Breast epithelium (tissue), 4 donors: Measurements from ENCODE around the gene KCTD15. TPM values are rescaled to one million over a fixed set of nuclear protein-coding genes. Genes with fewer than 3 reads are reported as not detected.

ENCODE experiments used
- DNase-seq, 2 donors: peaks; one replicate each; pipeline ENCODE4 v3.0.0-alpha.2; 2019; ENCODE audit warnings: low spot score in 2 of 2
- H3K27ac ChIP-seq, 2 donors: fragments of 200-600 bp; sonication (generic) in 1 of 2; one replicate each; pipeline ENCODE4 v1.5.1; 2016 to 2019; ENCODE audit warnings: mild to moderate bottlenecking in 1 of 2
- H3K27me3 ChIP-seq, 2 donors: fragments of 200-600 bp; sonication (generic) in 1 of 2; one replicate each; pipeline versions ENCODE4 v1.5.1 to v1.6.0; 2017 to 2019; ENCODE audit warnings: control low read depth in 1 of 2, mild to moderate bottlenecking in 1 of 2
- H3K36me3 ChIP-seq: fragments of 200-600 bp; one replicate; pipeline ENCODE4 v1.5.1; 2019
- H3K4me1 ChIP-seq, 2 donors: fragments of 200-600 bp; sonication (generic); one replicate each; pipeline ENCODE4 v1.5.1; 2016 to 2019; ENCODE audit warnings: control low read depth in 1 of 2
- H3K4me3 ChIP-seq, 3 donors: fragments of 200-600 bp; sonication (generic); 1 replicate in 2 of 3; 2 replicates in 1 of 3; pipeline ENCODE4 v1.5.1; 2016 to 2019; ENCODE audit warnings: mild to moderate bottlenecking in 3 of 3, moderate library complexity in 2 of 3
- H3K9me3 ChIP-seq, 2 donors: fragments of 200-600 bp; sonication (generic) in 1 of 2; one replicate each; pipeline ENCODE4 v1.5.1; 2016 to 2019; ENCODE audit warnings: control low read depth in 1 of 2
- POLR2A ChIP-seq: fragments of 450-650 bp; IDR thresholded peaks from one replicate; pipeline ENCODE4 v1.6.1; 2016; ENCODE audit warnings: antibody characterized with exemption, mild to moderate bottlenecking, moderate library complexity
- POLR2AphosphoS5 ChIP-seq, 3 donors: sonication (generic); formaldehyde crosslinking; IDR thresholded peaks; one replicate each; pipeline ENCODE4 v1.6.1; 2017; ENCODE audit warnings: antibody characterized with exemption in 3 of 3
- intact Hi-C: fragments of 100-400 bp; cut with DNase I; formaldehyde crosslinking; loops from one replicate; pipeline ENCODE4 v1.15.1; 2023; ENCODE audit warnings: low total_unique reads
- total RNA-seq, 3 donors: library from RNA; depleted of rRNA; stranded (reverse); fragments of >200 nt; gene quantifications; one replicate each; pipeline ENCODE4 v1.1.0, GENCODE V29; 2016
- TF ChIP-seq, protein P1 (sequence below), 3 donors: fragments of 450-650 bp; IDR thresholded peaks; one replicate each; pipeline ENCODE4 v1.5.1; 2016 to 2017; ENCODE audit warnings: antibody characterized with exemption in 3 of 3, mild to moderate bottlenecking in 3 of 3, moderate library complexity in 3 of 3

KCTD15 gene
- total RNA-seq, 3 donors from 2014 or later, result 14.6 to 52.4 (median 36.1) TPM

- H3K27ac ChIP-seq, result no peak overlapping the region
- H3K9me3 ChIP-seq, result no peaks in the 10 kb centered on the region
- DNase-seq, result peak; percentile 36 to 76
- H3K4me3 ChIP-seq, result no peak overlapping the region
- TF ChIP-seq, protein P1, sequence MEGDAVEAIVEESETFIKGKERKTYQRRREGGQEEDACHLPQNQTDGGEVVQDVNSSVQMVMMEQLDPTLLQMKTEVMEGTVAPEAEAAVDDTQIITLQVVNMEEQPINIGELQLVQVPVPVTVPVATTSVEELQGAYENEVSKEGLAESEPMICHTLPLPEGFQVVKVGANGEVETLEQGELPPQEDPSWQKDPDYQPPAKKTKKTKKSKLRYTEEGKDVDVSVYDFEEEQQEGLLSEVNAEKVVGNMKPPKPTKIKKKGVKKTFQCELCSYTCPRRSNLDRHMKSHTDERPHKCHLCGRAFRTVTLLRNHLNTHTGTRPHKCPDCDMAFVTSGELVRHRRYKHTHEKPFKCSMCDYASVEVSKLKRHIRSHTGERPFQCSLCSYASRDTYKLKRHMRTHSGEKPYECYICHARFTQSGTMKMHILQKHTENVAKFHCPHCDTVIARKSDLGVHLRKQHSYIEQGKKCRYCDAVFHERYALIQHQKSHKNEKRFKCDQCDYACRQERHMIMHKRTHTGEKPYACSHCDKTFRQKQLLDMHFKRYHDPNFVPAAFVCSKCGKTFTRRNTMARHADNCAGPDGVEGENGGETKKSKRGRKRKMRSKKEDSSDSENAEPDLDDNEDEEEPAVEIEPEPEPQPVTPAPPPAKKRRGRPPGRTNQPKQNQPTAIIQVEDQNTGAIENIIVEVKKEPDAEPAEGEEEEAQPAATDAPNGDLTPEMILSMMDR (IDR thresholded peaks at IDR 0.05), result peak; percentile 64 to 88 (median 83)
- no peak for TF ChIP-seq POLR2A
- TF ChIP-seq POLR2AphosphoS5 (IDR thresholded peaks at IDR 0.05), result no peak
- intact Hi-C loops, result loop anchor here (10.0 kb wide), 1 partner anchor 233 kb away; no protein-coding TSS in a partner anchor
- H3K4me1 ChIP-seq, result no peaks in the 10 kb centered on the region
- H3K36me3 ChIP-seq, result no peaks in the 10 kb centered on the region
- peaks cover 0 to 46% of the 10 kb centered on the region in 2 donors for H3K27me3 ChIP-seq
Measured at GRCh38 chr19:33771384-33772101, 25.1 kb upstream of the KCTD15 start.

DNA sequence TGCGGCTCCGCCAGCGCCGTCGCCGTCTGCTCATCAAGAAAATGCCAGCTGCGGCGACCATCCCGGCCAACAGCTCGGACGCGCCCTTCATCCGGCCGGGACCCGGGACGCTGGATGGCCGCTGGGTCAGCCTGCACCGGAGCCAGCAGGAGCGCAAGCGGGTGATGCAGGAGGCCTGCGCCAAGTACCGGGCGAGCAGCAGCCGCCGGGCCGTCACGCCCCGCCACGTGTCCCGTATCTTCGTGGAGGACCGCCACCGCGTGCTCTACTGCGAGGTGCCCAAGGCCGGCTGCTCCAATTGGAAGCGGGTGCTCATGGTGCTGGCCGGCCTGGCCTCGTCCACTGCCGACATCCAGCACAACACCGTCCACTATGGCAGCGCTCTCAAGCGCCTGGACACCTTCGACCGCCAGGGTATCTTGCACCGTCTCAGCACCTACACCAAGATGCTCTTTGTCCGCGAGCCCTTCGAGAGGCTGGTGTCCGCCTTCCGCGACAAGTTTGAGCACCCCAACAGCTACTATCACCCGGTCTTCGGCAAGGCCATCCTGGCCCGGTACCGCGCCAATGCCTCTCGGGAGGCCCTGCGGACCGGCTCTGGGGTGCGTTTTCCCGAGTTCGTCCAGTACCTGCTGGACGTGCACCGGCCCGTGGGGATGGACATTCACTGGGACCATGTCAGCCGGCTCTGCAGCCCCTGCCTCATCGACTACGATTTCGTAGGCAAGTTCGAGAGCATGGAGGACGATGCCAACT lies 24.4 kb upstream of the KCTD15 start:
- intact Hi-C loops, result loop anchor here (10.0 kb wide), 1 partner anchor 233 kb away; no protein-coding TSS in a partner anchor
- DNase-seq, result no peak
- Histone ChIP-seq H3K9me3 (no peaks in the 10 kb centered on the region), H3K4me3 (no peak overlapping the region), H3K27ac (no peak overlapping the region), H3K4me1 (no peaks in the 10 kb centered on the region), H3K36me3 (no peaks in the 10 kb centered on the region), H3K27me3 (peaks cover 0 to 43% of the 10 kb centered on the region in 2 donors)
- no peak for TF ChIP-seq POLR2AphosphoS5 (IDR thresholded peaks at IDR 0.05)
- TF ChIP-seq POLR2A, result no peak
- TF ChIP-seq, protein P1 (IDR thresholded peaks at IDR 0.05), result no peak

DNA sequence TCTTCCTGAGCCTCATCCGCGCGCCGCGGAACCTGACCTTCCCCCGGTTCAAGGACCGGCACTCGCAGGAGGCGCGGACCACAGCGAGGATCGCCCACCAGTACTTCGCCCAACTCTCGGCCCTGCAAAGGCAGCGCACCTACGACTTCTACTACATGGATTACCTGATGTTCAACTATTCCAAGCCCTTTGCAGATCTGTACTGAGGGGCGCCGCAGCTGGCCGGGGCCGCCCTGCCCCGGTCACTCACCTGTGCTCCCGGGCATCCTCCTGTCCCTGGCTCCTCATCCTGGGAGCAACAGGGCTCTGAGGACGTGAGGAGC lies 23.9 kb upstream of the KCTD15 start:
- no peaks in the 10 kb centered on the region for H3K9me3 ChIP-seq
- intact Hi-C loops, result loop anchor here (10.0 kb wide), 1 partner anchor 232 kb away; no protein-coding TSS in a partner anchor
- no peak overlapping the region for H3K27ac ChIP-seq
- peaks cover 0 to 43% of the 10 kb centered on the region in 2 donors for H3K27me3 ChIP-seq
- H3K36me3 ChIP-seq, result no peaks in the 10 kb centered on the region
- TF ChIP-seq, protein P1 (IDR thresholded peaks at IDR 0.05), result no peak
- TF ChIP-seq POLR2AphosphoS5 (IDR thresholded peaks at IDR 0.05) (no peak), POLR2A (no peak)
- H3K4me3 ChIP-seq, result no peak overlapping the region
- H3K4me1 ChIP-seq, result no peaks in the 10 kb centered on the region
- DNase-seq, result no peak

DNA sequence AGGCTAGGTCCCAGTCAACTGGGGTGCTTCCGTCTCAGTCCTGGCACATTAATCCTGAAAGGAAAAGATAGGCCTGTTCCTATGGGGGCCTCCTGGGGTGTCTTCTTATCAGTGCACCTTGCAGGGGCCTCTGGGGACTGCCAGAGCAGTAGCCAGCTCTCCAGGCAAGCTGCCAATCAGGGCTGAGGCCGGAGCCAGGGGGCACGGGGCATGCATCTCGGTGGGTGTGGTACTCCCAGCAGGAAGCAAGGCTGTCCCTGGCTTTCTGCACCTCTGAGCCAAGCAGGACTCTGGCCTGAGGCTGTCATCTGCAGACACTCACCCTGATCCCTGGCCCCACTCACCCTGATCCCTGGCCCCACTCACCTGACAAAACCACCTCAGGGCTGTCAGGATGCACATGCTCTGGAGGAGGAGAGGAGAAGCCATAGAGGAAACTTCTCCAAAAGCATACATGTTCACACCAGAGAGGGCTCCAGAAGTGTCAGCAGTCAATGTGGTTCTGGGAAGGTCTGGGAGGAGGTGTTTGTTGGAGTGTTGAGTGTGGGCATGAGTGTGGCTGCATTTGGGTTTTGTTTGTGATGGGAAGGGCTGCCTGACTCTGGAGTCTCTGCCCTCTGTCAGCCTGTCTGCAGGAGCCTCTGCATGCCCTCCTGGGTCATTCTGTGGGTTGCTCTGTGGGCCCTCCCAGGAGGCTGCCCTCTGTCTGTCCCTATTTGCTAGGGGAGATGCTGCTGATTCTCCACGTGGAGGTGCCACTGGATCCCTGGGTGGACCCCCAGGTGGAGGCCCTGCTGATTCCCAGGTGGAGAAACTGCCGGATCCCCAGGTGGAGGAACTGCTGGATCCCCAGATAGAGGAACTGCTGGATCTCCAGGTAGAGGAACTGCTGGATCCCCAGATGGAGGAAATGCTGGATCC lies 22.7 kb upstream of the KCTD15 start:
- H3K27ac ChIP-seq, result no peak overlapping the region
- no peaks in the 10 kb centered on the region for H3K4me1 ChIP-seq
- H3K4me3 ChIP-seq, result no peak overlapping the region
- no peak for DNase-seq
- peaks cover 0 to 37% of the 10 kb centered on the region in 2 donors for H3K27me3 ChIP-seq
- intact Hi-C loops, result loop anchor here (10.0 kb wide), 1 partner anchor 231 kb away; no protein-coding TSS in a partner anchor
- TF ChIP-seq, protein P1 (IDR thresholded peaks at IDR 0.05), result no peak
- TF ChIP-seq POLR2AphosphoS5 (IDR thresholded peaks at IDR 0.05), result no peak
- TF ChIP-seq POLR2A, result no peak
- no peaks in the 10 kb centered on the region for H3K9me3 ChIP-seq
- no peaks in the 10 kb centered on the region for H3K36me3 ChIP-seq
